ENCODE data around the gene WWOX. TPM values are rescaled to one million over a fixed set of nuclear protein-coding genes. Genes with fewer than 3 reads are reported as not detected.

The WWOX gene
- total RNA-seq, 1 donor from 2014 or later, result 7.3 TPM

DNA sequence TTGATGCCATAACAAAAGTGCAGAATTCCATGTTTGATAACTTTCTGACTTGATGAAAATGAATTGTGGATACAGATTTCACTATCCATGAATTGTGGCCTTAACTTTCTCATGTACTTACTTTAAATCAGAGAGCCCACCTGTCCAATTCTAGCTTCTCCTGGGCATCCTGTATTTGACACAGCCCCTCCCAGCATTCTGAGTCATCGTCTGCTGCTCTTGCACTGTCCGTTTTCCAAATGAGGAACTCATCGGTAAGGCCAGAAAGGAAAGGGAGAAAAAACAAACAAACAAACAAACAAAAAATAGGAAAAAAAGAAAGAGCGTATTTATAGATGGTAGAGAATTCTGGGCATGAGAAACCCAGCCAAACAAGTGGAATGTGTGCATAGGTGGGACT, 361.6 kb downstream of the WWOX start:
- H3K4me1 ChIP-seq (ENCODE audit: insufficient read depth, low read length), result no peaks in the 10 kb centered on the region
- H3K27me3 ChIP-seq (ENCODE audit: insufficient read depth, low read length), result no peaks in the 10 kb centered on the region
- TF ChIP-seq EZH2 (IDR thresholded peaks at IDR 0.05; ENCODE audit: insufficient read depth, low read length), result no peak
- TF ChIP-seq, protein P1, sequence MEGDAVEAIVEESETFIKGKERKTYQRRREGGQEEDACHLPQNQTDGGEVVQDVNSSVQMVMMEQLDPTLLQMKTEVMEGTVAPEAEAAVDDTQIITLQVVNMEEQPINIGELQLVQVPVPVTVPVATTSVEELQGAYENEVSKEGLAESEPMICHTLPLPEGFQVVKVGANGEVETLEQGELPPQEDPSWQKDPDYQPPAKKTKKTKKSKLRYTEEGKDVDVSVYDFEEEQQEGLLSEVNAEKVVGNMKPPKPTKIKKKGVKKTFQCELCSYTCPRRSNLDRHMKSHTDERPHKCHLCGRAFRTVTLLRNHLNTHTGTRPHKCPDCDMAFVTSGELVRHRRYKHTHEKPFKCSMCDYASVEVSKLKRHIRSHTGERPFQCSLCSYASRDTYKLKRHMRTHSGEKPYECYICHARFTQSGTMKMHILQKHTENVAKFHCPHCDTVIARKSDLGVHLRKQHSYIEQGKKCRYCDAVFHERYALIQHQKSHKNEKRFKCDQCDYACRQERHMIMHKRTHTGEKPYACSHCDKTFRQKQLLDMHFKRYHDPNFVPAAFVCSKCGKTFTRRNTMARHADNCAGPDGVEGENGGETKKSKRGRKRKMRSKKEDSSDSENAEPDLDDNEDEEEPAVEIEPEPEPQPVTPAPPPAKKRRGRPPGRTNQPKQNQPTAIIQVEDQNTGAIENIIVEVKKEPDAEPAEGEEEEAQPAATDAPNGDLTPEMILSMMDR (IDR thresholded peaks at IDR 0.05; ENCODE audit: insufficient read depth, low read depth, low read length), result no peak
- H3K9ac ChIP-seq (ENCODE audit: low read length), result no peak overlapping the region
- Mint-ChIP-seq H3K36me3 (ENCODE audit: low read depth, unreplicated experiment) (no peaks in the 10 kb centered on the region), H3K27ac (ENCODE audit: unreplicated experiment) (no peak overlapping the region), H3K27me3 (ENCODE audit: low read depth, unreplicated experiment) (no peaks in the 10 kb centered on the region), H3K4me3 (ENCODE audit: unreplicated experiment) (no peak overlapping the region), H3K9me3 (ENCODE audit: unreplicated experiment) (peaks cover 4% of the 10 kb centered on the region), H3K4me1 (ENCODE audit: low read depth, unreplicated experiment) (peaks cover 13% of the 10 kb centered on the region)
- H3K27ac ChIP-seq (ENCODE audit: low read depth, low read length), result no peak overlapping the region
- FAIRE-seq (no peak), DNase-seq (ENCODE audit: low read depth) (no peak)
- H3K4me2 ChIP-seq (ENCODE audit: low read length), result no peak overlapping the region
- H2AFZ ChIP-seq (ENCODE audit: low read depth, low read length), result no peak overlapping the region
- no peaks in the 10 kb centered on the region for H4K20me1 ChIP-seq (ENCODE audit: insufficient read depth, low read length)
- no peaks in the 10 kb centered on the region for H3K9me3 ChIP-seq (ENCODE audit: insufficient read depth, low read depth, low read length)
- no peaks in the 10 kb centered on the region for H3K36me3 ChIP-seq (ENCODE audit: insufficient read depth, low read length)
- H3K79me2 ChIP-seq (ENCODE audit: insufficient read depth, low read length), result no peaks in the 10 kb centered on the region
- no peak overlapping the region for H3K4me3 ChIP-seq (ENCODE audit: insufficient read depth, low read depth, low read length)

GRCh38 chr16:78461496-78462287, 362.2 kb downstream of the WWOX start:
- H3K4me1 ChIP-seq (ENCODE audit: insufficient read depth, low read length), result no peaks in the 10 kb centered on the region
- no peaks in the 10 kb centered on the region for H3K27me3 ChIP-seq (ENCODE audit: insufficient read depth, low read length)
- peak; percentile 1 for DNase-seq (ENCODE audit: low read depth)
- no peak overlapping the region for H3K4me3 ChIP-seq (ENCODE audit: insufficient read depth, low read depth, low read length)
- Mint-ChIP-seq H3K4me3 (ENCODE audit: unreplicated experiment) (no peak overlapping the region), H3K36me3 (ENCODE audit: low read depth, unreplicated experiment) (no peaks in the 10 kb centered on the region), H3K27ac (ENCODE audit: unreplicated experiment) (no peak overlapping the region), H3K27me3 (ENCODE audit: low read depth, unreplicated experiment) (no peaks in the 10 kb centered on the region), H3K9me3 (ENCODE audit: unreplicated experiment) (peaks cover 4% of the 10 kb centered on the region), H3K4me1 (ENCODE audit: low read depth, unreplicated experiment) (peaks cover 13% of the 10 kb centered on the region)
- TF ChIP-seq, protein P1 (IDR thresholded peaks at IDR 0.05; ENCODE audit: insufficient read depth, low read depth, low read length), result no peak
- no peak for TF ChIP-seq EZH2 (IDR thresholded peaks at IDR 0.05; ENCODE audit: insufficient read depth, low read length)
- H3K27ac ChIP-seq (ENCODE audit: low read depth, low read length), result no peak overlapping the region
- no peak for FAIRE-seq
- peak overlapping the region; percentile 66 for H3K4me2 ChIP-seq (ENCODE audit: low read length)
- H2AFZ ChIP-seq (ENCODE audit: low read depth, low read length), result no peak overlapping the region
- no peaks in the 10 kb centered on the region for H4K20me1 ChIP-seq (ENCODE audit: insufficient read depth, low read length)
- no peak overlapping the region for H3K9ac ChIP-seq (ENCODE audit: low read length)
- H3K79me2 ChIP-seq (ENCODE audit: insufficient read depth, low read length), result no peaks in the 10 kb centered on the region
- no peaks in the 10 kb centered on the region for H3K36me3 ChIP-seq (ENCODE audit: insufficient read depth, low read length)
- no peaks in the 10 kb centered on the region for H3K9me3 ChIP-seq (ENCODE audit: insufficient read depth, low read depth, low read length)
